Measurements from ENCODE around the gene SULT2B1. TPM values are rescaled to one million over a fixed set of nuclear protein-coding genes. Genes with fewer than 3 reads are reported as not detected.

Gene SULT2B1
- total RNA-seq, 2 donors from 2014 or later: 0.35 to 2.4 TPM

DNA sequence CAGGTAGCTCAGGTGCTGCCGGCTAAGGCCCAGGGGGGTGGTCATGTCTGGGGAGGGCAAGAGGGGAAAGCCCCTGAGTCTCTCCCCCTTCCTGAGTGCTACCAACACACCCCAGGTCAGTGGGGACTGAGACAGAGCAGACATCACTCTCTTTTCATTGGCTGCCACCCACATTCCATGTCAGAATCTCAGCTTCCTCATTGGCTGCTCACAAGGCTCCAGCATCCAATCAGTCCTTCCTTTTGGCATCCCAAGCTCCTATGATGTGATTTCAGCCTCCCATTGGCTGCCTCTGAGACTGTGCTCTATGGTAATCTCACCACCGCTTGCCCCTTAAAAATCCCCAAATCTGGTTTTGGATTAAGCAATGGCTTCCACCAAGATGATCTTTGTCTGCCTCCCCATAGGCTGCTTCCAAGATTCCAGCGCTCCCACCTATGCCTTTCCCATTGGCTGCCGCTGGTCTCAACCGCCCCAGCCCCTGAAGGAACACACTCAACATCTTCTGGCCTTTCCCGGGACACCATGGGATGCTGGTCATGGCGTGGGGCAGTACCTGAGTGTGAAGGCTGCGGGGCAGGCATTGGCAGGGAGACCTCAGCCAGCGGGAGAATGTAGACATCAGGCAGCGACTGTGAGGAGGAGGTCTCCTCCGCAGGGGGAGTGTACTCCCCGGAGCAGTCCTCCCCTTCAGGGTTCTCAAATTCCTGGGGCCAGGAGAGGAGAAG lies 42.3 kb upstream of the SULT2B1 start:
- Histone ChIP-seq H3K4me1 (ENCODE audit: control insufficient read depth, insufficient read depth, low read length) (no peaks in the 10 kb centered on the region), H3K9ac (ENCODE audit: extremely low read depth, low read length, poor library complexity, severe bottlenecking) (no peak overlapping the region), H3K36me3 (ENCODE audit: control insufficient read depth, insufficient read depth, low read length) (no peaks in the 10 kb centered on the region), H3K4me3 (ENCODE audit: low read length) (no peak overlapping the region), H3K27me3 (ENCODE audit: control insufficient read depth, insufficient read depth, low read length, poor library complexity, severe bottlenecking) (peaks cover 19% of the 10 kb centered on the region), H3K27ac (ENCODE audit: low read depth, low read length) (no peak overlapping the region), H3K9me3 (ENCODE audit: control insufficient read depth, low read length) (no peaks in the 10 kb centered on the region)
- peaks cover 23% of the 10 kb centered on the region for H3K27me3 Mint-ChIP-seq (ENCODE audit: insufficient read depth)
- TF ChIP-seq, protein P1, sequence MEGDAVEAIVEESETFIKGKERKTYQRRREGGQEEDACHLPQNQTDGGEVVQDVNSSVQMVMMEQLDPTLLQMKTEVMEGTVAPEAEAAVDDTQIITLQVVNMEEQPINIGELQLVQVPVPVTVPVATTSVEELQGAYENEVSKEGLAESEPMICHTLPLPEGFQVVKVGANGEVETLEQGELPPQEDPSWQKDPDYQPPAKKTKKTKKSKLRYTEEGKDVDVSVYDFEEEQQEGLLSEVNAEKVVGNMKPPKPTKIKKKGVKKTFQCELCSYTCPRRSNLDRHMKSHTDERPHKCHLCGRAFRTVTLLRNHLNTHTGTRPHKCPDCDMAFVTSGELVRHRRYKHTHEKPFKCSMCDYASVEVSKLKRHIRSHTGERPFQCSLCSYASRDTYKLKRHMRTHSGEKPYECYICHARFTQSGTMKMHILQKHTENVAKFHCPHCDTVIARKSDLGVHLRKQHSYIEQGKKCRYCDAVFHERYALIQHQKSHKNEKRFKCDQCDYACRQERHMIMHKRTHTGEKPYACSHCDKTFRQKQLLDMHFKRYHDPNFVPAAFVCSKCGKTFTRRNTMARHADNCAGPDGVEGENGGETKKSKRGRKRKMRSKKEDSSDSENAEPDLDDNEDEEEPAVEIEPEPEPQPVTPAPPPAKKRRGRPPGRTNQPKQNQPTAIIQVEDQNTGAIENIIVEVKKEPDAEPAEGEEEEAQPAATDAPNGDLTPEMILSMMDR (conservative IDR thresholded peaks at IDR 0.05): no peak
- H3K4me3 Mint-ChIP-seq: no peak overlapping the region
- H3K9me3 Mint-ChIP-seq: no peaks in the 10 kb centered on the region
- DNase-seq: peak; percentile 65
- H3K36me3 Mint-ChIP-seq (ENCODE audit: low read depth): no peaks in the 10 kb centered on the region
- H3K27ac Mint-ChIP-seq: no peak overlapping the region
- H3K4me1 Mint-ChIP-seq: peaks cover 7% of the 10 kb centered on the region
- WGBS, 2 experiments (ENCODE audit: insufficient coverage in 1 of 2, insufficient read length in 1 of 2): 92 to 99% methylated on average over 8 to 12 of the region's 12 CpGs

DNA sequence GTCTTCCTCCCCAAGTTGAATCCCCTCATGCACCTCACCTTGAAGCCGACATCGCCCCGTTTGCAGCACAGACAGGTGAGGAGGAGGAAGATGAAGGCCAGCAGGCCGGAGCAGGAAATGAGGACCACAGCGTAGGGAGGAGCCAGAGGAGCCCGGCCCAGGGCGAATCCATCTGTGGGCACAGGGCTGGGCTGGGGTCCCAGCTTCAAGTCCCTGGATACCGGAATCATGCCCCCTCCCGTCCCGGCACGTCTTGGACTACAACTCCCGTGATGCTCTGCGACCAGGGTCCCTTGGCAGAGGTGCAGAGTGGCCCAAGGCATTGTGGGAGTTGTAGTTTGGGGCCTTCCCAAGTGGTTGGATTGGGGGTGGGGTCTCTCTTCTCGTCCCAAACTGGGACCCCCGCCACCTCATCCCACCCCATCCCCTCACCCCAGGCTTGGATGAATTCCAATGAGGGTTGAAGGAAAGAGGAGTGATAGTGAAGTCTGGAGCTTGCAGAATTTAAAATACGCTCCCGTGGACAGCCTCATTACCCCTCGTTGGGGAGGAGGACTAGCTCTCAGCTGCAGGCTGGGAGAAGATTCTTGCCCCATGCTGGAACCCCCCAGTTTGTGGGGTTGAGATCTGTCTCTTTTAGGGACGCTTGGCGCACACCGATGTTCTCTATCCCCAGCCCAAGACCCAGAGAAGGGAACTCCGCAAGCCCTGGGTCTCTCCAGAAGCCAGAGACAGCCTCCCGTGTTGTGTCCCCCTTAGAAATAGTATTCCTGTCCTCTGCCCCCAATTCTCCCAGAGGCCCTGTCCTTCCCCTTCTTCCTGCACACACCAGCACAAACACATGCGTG lies 41.3 kb upstream of the SULT2B1 start:
- Mint-ChIP-seq H3K4me3 (peak overlapping the region; percentile 54), H3K27me3 (ENCODE audit: insufficient read depth) (peaks cover 23% of the 10 kb centered on the region), H3K27ac (peak overlapping the region; percentile 58), H3K9me3 (no peaks in the 10 kb centered on the region), H3K36me3 (ENCODE audit: low read depth) (no peaks in the 10 kb centered on the region), H3K4me1 (peaks cover 7% of the 10 kb centered on the region)
- no peak overlapping the region for H3K27ac ChIP-seq (ENCODE audit: low read depth, low read length)
- no peaks in the 10 kb centered on the region for H3K36me3 ChIP-seq (ENCODE audit: control insufficient read depth, insufficient read depth, low read length)
- H3K9me3 ChIP-seq (ENCODE audit: control insufficient read depth, low read length): no peaks in the 10 kb centered on the region
- no peak overlapping the region for H3K9ac ChIP-seq (ENCODE audit: extremely low read depth, low read length, poor library complexity, severe bottlenecking)
- TF ChIP-seq, protein P1 (conservative IDR thresholded peaks at IDR 0.05): no peak
- DNase-seq: peak; percentile 91
- no peaks in the 10 kb centered on the region for H3K4me1 ChIP-seq (ENCODE audit: control insufficient read depth, insufficient read depth, low read length)
- peak overlapping the region; percentile 67 for H3K4me3 ChIP-seq (ENCODE audit: low read length)
- peaks cover 19% of the 10 kb centered on the region for H3K27me3 ChIP-seq (ENCODE audit: control insufficient read depth, insufficient read depth, low read length, poor library complexity, severe bottlenecking)
- 13 to 25% methylated on average over 11 to 22 of the region's 24 CpGs for WGBS, 2 experiments (ENCODE audit: insufficient coverage in 1 of 2, insufficient read length in 1 of 2)

DNA sequence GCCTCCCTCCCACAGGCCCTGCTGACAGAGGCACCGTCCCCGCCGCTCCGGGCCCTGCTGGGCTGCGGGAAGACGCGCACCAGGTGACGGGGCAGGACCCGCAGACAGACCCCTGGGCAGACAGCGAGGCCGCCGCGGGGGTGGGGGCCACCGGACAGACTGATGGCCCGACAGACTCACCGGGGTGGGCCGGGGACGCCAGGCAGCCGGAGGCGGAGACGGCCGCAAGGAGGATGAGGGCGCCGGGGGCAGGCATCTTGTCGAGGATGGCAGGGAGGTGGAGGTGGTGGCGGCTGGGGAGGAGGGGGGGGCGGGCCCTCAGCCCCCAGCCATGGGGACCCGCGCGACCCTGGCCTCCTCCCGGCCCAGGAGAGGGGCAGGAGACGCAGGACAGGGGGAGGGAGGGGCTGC lies 40.6 kb upstream of the SULT2B1 start:
- TF ChIP-seq, protein P1 (conservative IDR thresholded peaks at IDR 0.05): no peak
- peak; percentile 82 for DNase-seq

More for the DNA sequence above, 40.6 kb upstream of the SULT2B1 start:
- Mint-ChIP-seq H3K27me3 (ENCODE audit: insufficient read depth) (peaks cover 23% of the 10 kb centered on the region), H3K27ac (no peak overlapping the region), H3K4me3 (peak overlapping the region; percentile 54), H3K4me1 (peaks cover 7% of the 10 kb centered on the region), H3K36me3 (ENCODE audit: low read depth) (no peaks in the 10 kb centered on the region), H3K9me3 (no peaks in the 10 kb centered on the region)
- no peaks in the 10 kb centered on the region for H3K9me3 ChIP-seq (ENCODE audit: control insufficient read depth, low read length)
- H3K36me3 ChIP-seq (ENCODE audit: control insufficient read depth, insufficient read depth, low read length): no peaks in the 10 kb centered on the region
- H3K9ac ChIP-seq (ENCODE audit: extremely low read depth, low read length, poor library complexity, severe bottlenecking): no peak overlapping the region
- H3K27ac ChIP-seq (ENCODE audit: low read depth, low read length): no peak overlapping the region
- peaks cover 19% of the 10 kb centered on the region for H3K27me3 ChIP-seq (ENCODE audit: control insufficient read depth, insufficient read depth, low read length, poor library complexity, severe bottlenecking)
- no peaks in the 10 kb centered on the region for H3K4me1 ChIP-seq (ENCODE audit: control insufficient read depth, insufficient read depth, low read length)
- H3K4me3 ChIP-seq (ENCODE audit: low read length): no peak overlapping the region
- 8 to 11% methylated on average over 10 to 22 of the region's 32 CpGs for WGBS, 2 experiments (ENCODE audit: insufficient coverage in 1 of 2, insufficient read length in 1 of 2)
